SU-DHL-6 (cell line): ENCODE data around the gene ID3.

Experiments used
- H2AFZ ChIP-seq: fragments of 200-600 bp; sonication (generic); 2 replicates; pipeline ENCODE4 v1.6.1; 2014; ENCODE audit warnings: low read depth, mild to moderate bottlenecking, moderate library complexity, mixed read lengths, antibody characterized with exemption, low read length; ENCODE audit not compliant: severe bottlenecking
- H3F3A ChIP-seq: fragments of 200-600 bp; shearing (Covaris generic); 2 replicates; pipeline ENCODE4 v1.6.0; 2016; ENCODE audit warnings: antibody characterized with exemption, mild to moderate bottlenecking; ENCODE audit not compliant: insufficient read depth
- H3K27ac ChIP-seq: fragments of 200-600 bp; sonication (generic); 2 replicates; pipeline ENCODE4 v1.5.1; 2016; ENCODE audit warnings: low read depth, mild to moderate bottlenecking, low read length, moderate library complexity, mixed read lengths
- H3K27me3 ChIP-seq: fragments of 200-600 bp; sonication (generic), shearing (Covaris generic); 2 replicates; pipeline ENCODE4 v1.6.0; 2014; ENCODE audit warnings: mild to moderate bottlenecking, low read length
- H3K36me3 ChIP-seq: fragments of 200-600 bp; sonication (generic); 2 replicates; pipeline ENCODE4 v1.6.1; 2014; ENCODE audit warnings: mild to moderate bottlenecking, low read length, mixed read lengths
- H3K4me2 ChIP-seq: fragments of 300-600, 200-600 bp; shearing (Covaris generic), sonication (generic); 2 replicates; pipeline ENCODE4 v1.6.0; 2014; ENCODE audit warnings: low read length, low read depth, mild to moderate bottlenecking; ENCODE audit not compliant: poor library complexity, severe bottlenecking
- H3K4me3 ChIP-seq: fragments of 200-600 bp; sonication (generic); 2 replicates; pipeline ENCODE4 v1.5.1; 2014; ENCODE audit warnings: antibody characterized with exemption, low read length, mild to moderate bottlenecking, mixed read lengths; ENCODE audit not compliant: insufficient read depth, poor library complexity, severe bottlenecking
- H3K79me2 ChIP-seq: fragments of 200-600 bp; sonication (generic); 2 replicates; pipeline ENCODE4 v1.6.1; 2014; ENCODE audit warnings: mild to moderate bottlenecking, low read length, moderate library complexity; ENCODE audit not compliant: insufficient read depth
- H3K9ac ChIP-seq: fragments of 200-600 bp; sonication (generic); 2 replicates; pipeline ENCODE4 v1.7.0; 2014; ENCODE audit warnings: mild to moderate bottlenecking, low read length
- H3K9me2 ChIP-seq: fragments of 200-600 bp; sonication (generic); replicated peaks from 2 replicates; pipeline ENCODE4 v1.6.1; 2014; ENCODE audit warnings: low read length; ENCODE audit not compliant: insufficient read depth
- H3K9me3 ChIP-seq: fragments of 200-600 bp; sonication (generic); 2 replicates; pipeline ENCODE4 v1.6.1; 2014; ENCODE audit warnings: low read length, mixed read lengths; ENCODE audit not compliant: insufficient read depth
- H4K20me1 ChIP-seq: fragments of 200-600 bp; sonication (generic); 2 replicates; pipeline ENCODE4 v1.6.1; 2014; ENCODE audit warnings: low read depth, mild to moderate bottlenecking, antibody characterized with exemption, low read length, moderate library complexity, mixed read lengths
- EZH2phosphoT487 ChIP-seq: fragments of 200-600 bp; sonication (generic), shearing (Covaris generic); conservative IDR thresholded peaks from 2 replicates; pipeline ENCODE4 v1.6.1; 2018; ENCODE audit warnings: mild to moderate bottlenecking, antibody characterized with exemption, low read length, moderate library complexity, mixed read lengths
- TF ChIP-seq, protein P1 (sequence below): fragments of 200-600 bp; sonication (generic); IDR thresholded peaks from one replicate; pipeline ENCODE4 v1.5.1; 2017; ENCODE audit warnings: antibody characterized with exemption, mild to moderate bottlenecking, low read length, moderate library complexity; ENCODE audit not compliant: insufficient read depth, poor library complexity, severe bottlenecking

ID3 gene

DNA sequence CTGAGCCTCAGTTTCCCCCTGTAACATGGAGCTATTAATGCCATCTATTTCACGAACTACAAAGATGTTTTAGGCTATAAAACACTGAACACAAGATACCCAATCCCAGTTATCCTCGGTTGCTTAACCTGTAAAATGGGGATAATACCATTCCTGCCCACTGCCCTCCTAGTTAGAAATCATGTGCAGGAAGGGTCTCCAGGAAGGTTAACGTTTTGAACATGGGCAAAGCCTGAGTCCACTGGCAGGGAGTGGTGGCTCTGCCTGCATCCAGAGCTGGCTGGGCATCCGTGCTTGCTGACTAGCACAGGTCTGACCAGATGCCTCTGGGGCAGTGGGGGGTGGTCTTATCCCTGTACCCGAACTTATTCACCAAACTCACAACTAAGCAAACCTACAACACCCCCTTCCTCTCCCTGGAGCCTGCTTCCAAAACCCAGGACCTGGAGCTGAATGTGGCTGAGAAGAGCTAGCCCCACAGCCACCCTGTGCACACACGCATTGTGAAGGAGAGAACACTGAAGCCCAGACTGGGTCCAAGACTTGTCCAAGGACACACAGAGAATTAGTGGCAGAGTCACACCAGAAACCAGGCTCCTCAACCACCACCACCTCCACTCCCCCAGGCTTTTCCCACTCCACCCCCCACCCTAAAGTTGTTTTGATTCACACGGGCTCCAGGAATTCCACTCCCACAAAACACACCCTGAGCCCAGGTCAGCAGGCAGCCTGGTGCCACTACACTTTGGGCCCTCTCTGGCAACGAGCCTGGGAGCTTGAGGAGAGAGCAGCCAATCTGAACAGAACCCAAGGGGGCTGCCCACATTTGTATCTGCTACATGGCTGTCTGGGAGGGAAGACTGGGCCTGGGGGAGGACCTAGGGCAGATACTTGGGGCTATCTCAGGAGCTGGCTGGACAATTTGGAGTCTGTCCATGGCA is 29.9 kb downstream of the ID3 start:
- Histone ChIP-seq H3K27me3 (no peaks in the 10 kb centered on the region), H3K4me3 (peak overlapping the region; percentile 76), H3K9ac (peak overlapping the region; percentile 96), H4K20me1 (peaks cover under 1% of the 10 kb centered on the region; the same call in 1 of the 2 replicates), H3K27ac (peak overlapping the region; percentile 94), H2AFZ (no peak overlapping the region), H3K9me3 (no peaks in the 10 kb centered on the region), H3K9me2 (no peaks in the 10 kb centered on the region), H3K4me2 (peak overlapping the region; percentile 96), H3K36me3 (peaks cover under 1% of the 10 kb centered on the region; the same call in 1 of the 2 replicates), H3K79me2 (peaks cover 58% of the 10 kb centered on the region), H3F3A (peaks cover 52% of the 10 kb centered on the region)
- no peak for TF ChIP-seq EZH2phosphoT487
- TF ChIP-seq, protein P1, sequence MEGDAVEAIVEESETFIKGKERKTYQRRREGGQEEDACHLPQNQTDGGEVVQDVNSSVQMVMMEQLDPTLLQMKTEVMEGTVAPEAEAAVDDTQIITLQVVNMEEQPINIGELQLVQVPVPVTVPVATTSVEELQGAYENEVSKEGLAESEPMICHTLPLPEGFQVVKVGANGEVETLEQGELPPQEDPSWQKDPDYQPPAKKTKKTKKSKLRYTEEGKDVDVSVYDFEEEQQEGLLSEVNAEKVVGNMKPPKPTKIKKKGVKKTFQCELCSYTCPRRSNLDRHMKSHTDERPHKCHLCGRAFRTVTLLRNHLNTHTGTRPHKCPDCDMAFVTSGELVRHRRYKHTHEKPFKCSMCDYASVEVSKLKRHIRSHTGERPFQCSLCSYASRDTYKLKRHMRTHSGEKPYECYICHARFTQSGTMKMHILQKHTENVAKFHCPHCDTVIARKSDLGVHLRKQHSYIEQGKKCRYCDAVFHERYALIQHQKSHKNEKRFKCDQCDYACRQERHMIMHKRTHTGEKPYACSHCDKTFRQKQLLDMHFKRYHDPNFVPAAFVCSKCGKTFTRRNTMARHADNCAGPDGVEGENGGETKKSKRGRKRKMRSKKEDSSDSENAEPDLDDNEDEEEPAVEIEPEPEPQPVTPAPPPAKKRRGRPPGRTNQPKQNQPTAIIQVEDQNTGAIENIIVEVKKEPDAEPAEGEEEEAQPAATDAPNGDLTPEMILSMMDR: no peak

DNA sequence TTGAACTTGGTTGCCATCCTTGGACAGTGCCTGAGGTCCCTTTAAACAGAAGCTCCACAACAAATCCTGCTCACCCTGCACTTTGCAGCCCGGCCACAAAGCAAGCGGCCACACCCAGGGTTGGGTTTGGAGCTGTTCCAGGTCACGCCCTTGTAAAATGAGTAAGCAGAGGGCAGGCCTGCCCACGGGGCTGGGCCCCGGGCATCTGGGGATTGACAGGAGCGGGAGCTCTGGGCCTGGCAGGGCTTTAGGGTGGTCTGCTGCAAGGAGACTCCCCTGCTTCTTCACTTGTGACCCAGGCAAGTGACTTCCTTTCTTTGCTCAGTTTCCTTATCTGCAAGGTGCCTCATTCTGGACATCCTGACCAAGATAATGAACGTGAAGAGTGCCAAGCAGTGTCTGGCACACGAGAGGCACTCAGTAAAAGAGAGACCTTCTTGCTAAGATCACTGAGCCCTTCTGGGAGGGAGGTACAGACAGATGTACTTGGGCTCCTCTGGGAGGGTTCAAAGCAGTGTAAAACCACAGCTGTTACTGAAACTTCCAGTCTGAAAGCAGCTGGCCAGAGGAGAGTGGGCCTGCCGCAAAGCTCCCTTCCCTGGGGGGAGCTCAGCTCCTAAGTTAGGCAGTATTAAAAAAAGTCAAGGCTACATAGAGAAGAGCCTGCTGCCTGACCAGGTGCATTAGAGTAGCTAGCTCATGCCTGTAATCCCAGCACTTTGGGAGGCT is 30.9 kb downstream of the ID3 start:
- H3K4me2 ChIP-seq: peak overlapping the region; percentile 96
- H3K9me3 ChIP-seq: no peaks in the 10 kb centered on the region
- peaks cover 53% of the 10 kb centered on the region for H3F3A ChIP-seq
- H3K9ac ChIP-seq: peak overlapping the region; percentile 96
- peaks cover 6% of the 10 kb centered on the region for H3K36me3 ChIP-seq
- peak overlapping the region; percentile 76 for H3K4me3 ChIP-seq
- peaks cover 6% of the 10 kb centered on the region; the same call in 1 of the 2 replicates for H4K20me1 ChIP-seq
- TF ChIP-seq EZH2phosphoT487: no peak
- TF ChIP-seq, protein P1: no peak
- H2AFZ ChIP-seq: no peak overlapping the region
- H3K79me2 ChIP-seq: peaks cover 68% of the 10 kb centered on the region
- H3K27me3 ChIP-seq: no peaks in the 10 kb centered on the region
- H3K27ac ChIP-seq: peak overlapping the region; percentile 94
- H3K9me2 ChIP-seq: no peaks in the 10 kb centered on the region

DNA sequence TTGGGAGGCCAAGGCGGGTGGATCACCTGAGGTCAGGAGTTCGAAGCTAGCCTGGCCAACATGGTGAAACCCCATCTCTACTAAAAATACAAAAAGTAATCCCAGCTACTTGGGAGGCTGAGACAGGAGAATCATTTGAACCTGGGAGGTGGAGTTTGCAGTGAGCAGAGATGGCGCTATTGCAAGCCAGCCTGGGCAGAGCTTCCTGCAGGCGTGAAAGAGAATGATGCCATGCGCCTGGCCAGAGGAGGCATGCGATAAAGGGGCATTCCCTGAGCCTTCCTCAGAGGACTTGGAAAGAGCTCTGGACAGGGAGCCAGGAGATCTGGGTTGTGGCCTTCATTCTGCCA is 31.4 kb downstream of the ID3 start:
- Histone ChIP-seq H3K36me3 (peaks cover 6% of the 10 kb centered on the region), H3K9me3 (no peaks in the 10 kb centered on the region), H3K4me3 (peak overlapping the region; percentile 76), H3K27ac (peak overlapping the region; percentile 94), H3F3A (peaks cover 54% of the 10 kb centered on the region), H4K20me1 (peaks cover 6% of the 10 kb centered on the region; the same call in 1 of the 2 replicates), H3K9ac (peak overlapping the region; percentile 96), H3K27me3 (no peaks in the 10 kb centered on the region), H2AFZ (no peak overlapping the region), H3K4me2 (peak overlapping the region; percentile 96), H3K9me2 (no peaks in the 10 kb centered on the region), H3K79me2 (peaks cover 71% of the 10 kb centered on the region)
- TF ChIP-seq, protein P1: no peak
- TF ChIP-seq EZH2phosphoT487: no peak
